Ishikawa (cell line): ENCODE data around the gene CCNE1.

Source experiments
- CEBPB ChIP-seq: IDR thresholded peaks from 2 replicates; pipeline ENCODE4 v1.6.1; 2012
- EGR1 ChIP-seq: IDR thresholded peaks from 2 replicates; pipeline ENCODE4 v1.6.1; 2012
- EP300 ChIP-seq: IDR thresholded peaks from 2 replicates; pipeline ENCODE4 v1.6.1; 2012; ENCODE audit warnings: borderline replicate concordance
- FOXM1 ChIP-seq: IDR thresholded peaks from 2 replicates; pipeline ENCODE4 v1.6.1; 2012; ENCODE audit warnings: low read depth, borderline replicate concordance
- MAX ChIP-seq: IDR thresholded peaks from 2 replicates; pipeline ENCODE4 v1.6.1; 2012
- RAD21 ChIP-seq: IDR thresholded peaks from 2 replicates; pipeline ENCODE4 v1.6.1; 2012; ENCODE audit warnings: low read depth
- REST ChIP-seq: IDR thresholded peaks from 2 replicates; pipeline ENCODE4 v1.6.1; 2012; ENCODE audit warnings: low read depth, mild to moderate bottlenecking
- TCF12 ChIP-seq: IDR thresholded peaks from 2 replicates; pipeline ENCODE4 v1.6.1; 2012; ENCODE audit warnings: low read depth

- TF ChIP-seq MAX (no peak), FOXM1 (no peak), TCF12 (no peak), EP300 (no peak), EGR1 (no peak), RAD21 (no peak), CEBPB (no peak), REST (no peak)
These were observed 18.6 kb upstream of the CCNE1 start for GRCh38 chr19:29793116-29793727.
